T-helper 22 cell (primary cell): Measurements from ENCODE around the gene WHAMM.
"Not testable (repeated sequence)": the region's sequence is repeated elsewhere in the genome, so short reads cannot be mapped to it uniquely, and the experiment has no call there.

ENCODE experiments used
- DNase-seq: peaks from one replicate; pipeline ENCODE4 v3.0.0-alpha.2; 2020; ENCODE audit warnings: low read depth

WHAMM gene, protein sequence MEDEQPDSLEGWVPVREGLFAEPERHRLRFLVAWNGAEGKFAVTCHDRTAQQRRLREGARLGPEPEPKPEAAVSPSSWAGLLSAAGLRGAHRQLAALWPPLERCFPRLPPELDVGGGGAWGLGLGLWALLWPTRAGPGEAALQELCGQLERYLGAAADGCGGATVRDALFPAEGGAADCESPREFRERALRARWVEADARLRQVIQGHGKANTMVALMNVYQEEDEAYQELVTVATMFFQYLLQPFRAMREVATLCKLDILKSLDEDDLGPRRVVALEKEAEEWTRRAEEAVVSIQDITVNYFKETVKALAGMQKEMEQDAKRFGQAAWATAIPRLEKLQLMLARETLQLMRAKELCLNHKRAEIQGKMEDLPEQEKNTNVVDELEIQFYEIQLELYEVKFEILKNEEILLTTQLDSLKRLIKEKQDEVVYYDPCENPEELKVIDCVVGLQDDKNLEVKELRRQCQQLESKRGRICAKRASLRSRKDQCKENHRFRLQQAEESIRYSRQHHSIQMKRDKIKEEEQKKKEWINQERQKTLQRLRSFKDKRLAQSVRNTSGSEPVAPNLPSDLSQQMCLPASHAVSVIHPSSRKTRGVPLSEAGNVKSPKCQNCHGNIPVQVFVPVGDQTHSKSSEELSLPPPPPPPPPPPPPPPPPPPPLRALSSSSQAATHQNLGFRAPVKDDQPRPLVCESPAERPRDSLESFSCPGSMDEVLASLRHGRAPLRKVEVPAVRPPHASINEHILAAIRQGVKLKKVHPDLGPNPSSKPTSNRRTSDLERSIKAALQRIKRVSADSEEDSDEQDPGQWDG

DNA sequence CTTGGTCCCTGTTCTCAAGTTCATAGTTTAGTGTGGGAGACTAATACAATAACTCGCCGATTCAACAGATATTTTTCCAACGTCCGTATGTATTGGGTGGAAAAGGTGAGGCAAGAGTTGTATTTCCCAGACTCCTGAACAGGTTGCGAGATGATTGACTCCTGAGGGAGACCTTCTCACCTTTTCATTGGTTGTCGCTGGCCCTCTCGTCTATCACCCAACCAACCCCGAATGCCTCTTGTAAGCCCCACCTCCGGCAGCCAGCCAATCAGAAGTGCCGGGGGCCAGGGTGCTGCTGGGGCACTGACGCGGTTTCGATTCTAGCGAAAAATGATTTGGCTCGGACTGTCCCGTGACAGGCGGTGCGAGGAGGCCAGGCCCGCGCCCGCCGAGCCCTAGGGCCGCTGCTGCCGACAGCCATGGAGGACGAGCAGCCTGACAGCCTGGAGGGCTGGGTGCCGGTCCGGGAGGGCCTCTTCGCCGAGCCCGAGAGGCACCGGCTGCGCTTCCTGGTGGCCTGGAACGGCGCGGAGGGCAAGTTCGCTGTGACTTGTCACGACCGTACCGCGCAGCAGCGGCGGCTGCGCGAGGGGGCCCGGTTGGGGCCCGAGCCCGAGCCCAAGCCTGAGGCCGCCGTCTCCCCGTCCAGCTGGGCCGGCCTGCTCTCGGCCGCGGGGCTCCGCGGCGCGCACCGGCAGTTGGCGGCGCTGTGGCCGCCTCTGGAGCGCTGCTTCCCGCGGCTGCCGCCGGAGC is at the start of gene WHAMM:
Gene WHAMM (plus strand): TSS at position 321 of the 753 bp plus-strand sequence. CDS start 99 bp downstream, at position 420.
- DNase-seq: peak; percentile 93

GRCh38 chr15:82763361-82764116 is 45.9 kb upstream of the WHAMM start:
- DNase-seq: no peak

DNA sequence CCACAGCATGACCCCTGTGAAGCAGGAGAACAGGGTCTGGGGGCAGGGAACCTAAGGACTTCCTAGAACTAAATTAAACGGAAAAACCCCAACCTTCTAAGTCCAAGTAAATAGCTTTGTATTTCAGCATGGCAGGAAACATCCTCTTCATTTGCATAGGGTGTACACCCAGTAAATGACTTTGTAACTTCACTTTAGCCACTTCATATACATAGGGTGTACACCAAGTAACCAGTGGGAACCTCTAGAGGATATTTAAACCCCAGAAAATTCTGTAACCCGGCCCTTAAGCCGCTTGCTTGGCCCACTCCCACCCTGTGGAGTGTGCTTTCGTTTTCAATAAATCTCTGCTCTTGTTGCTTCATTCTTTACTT is 45.3 kb upstream of the WHAMM start:
- no peak for DNase-seq

- no peak for DNase-seq
These were observed 44.7 kb upstream of the WHAMM start for GRCh38 chr15:82764740-82765139.

GRCh38 chr15:82766201-82766600 is 43.2 kb upstream of the WHAMM start:
- not testable (repeated sequence) for DNase-seq

GRCh38 chr15:82767163-82767829 is 42.1 kb upstream of the WHAMM start:
- no peak for DNase-seq

DNA sequence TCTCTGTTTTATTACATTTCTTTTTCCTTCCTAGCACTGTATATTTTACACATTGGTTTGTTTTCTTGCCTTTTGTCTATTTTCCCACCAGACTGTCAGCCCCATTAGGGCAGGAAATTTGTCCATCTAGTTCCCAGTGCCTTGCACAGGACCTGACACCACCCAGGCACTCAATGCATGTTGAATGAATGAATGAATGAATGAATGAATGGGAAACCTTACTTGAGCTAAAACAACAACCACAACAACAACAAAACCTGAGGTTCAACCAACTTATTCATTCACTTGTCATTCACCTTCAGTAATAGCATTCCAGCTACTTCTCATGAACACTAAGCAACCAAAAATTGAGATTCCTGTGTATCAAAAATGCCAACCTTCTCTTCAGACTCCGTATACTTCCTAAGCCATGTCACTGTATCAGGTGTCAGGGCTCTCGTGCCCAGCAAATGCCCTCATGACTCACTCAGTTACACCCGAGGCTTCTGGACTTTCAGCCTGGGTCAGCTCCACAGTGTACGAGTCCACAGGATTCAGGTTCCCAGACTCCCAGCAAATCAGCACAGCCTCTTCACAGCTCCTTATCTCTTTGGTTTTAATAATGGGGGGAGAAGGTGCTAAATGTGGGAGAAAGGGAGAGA is 40.9 kb upstream of the WHAMM start:
- no peak for DNase-seq

DNA sequence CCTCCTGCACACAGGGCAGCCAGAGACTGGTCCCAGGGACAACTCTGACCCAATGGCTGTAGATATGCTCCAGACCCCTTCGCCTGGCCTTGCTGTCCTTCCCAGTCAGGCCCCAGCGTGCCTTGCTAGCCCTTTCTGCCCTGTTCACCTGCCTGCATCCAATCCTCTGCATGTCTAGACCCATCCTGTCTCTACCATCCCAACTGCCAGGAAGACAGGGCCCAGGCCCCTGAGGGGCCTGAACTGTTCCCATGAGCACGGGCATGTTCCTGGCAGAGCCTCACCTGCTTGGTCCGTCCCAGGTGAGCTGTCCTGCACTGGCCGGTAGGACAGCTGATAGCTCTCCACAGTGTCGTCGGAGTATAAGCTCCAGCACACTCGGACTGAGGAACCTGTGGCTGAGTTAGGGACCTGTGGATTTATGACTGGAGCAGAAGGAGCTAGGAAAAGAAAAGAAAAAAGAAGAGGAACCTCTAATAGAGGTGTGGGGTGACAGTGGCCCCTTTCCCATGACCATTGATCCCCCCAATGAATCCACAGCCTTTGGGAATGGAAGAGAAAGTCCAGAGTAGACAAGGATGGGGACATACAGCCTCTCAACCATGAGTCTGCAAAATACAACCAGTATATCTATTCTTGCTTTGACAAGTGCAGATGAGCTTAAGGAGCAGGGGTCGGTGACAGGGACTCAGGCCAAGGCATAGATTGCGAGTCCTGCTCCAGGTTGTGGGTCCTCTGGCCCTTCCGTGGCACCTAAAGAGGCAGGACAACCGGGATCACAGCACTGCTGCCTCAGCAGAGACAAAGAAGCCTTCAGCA is 37.4 kb upstream of the WHAMM start:
- no peak for DNase-seq

DNA sequence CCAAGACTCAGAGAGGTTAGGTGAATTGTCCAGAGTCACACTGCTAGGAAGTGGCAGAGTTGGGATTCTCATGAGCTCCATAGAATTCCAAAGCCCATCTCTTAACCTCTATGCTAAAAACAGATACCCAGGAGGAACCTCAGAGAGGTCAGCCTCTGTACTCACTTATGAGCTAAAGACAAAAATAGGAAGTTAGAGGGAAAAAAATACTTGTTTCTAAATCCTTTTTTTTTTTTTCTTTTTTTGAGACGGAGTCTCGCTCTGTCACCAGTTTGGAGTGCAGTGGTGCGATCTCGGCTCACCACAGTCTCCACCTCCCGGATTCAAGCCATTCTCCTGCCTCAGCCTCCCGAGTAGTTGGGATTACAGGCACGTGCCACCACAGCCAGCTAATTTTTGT is 34.9 kb upstream of the WHAMM start:
- DNase-seq: no peak

- DNase-seq: no peak
These were observed 30.7 kb upstream of the WHAMM start for GRCh38 chr15:82778755-82779154.

- no peak for DNase-seq
These were observed 28.1 kb upstream of the WHAMM start for GRCh38 chr15:82781349-82781748.

GRCh38 chr15:82788496-82788895 is 20.9 kb upstream of the WHAMM start:
- no peak for DNase-seq

DNA sequence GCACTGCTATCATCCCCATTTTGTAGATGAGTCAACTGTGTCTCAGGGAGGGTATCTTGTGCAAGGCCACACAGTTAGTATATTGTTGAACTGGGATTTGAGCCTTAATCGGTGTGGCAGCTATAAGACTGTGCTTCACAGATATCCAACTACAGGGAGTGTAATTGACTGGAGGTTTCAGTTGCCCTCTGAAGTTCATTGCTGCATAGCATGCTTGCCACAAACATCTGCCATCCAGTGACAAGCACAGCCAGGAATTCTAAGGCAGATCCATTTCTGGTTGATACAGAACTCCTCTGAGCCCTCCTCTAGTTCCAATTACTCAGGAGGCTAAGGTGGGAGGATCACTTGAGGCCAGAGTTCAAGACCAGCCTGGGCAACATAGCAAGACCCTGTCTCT is 19.9 kb upstream of the WHAMM start:
- no peak for DNase-seq

DNA sequence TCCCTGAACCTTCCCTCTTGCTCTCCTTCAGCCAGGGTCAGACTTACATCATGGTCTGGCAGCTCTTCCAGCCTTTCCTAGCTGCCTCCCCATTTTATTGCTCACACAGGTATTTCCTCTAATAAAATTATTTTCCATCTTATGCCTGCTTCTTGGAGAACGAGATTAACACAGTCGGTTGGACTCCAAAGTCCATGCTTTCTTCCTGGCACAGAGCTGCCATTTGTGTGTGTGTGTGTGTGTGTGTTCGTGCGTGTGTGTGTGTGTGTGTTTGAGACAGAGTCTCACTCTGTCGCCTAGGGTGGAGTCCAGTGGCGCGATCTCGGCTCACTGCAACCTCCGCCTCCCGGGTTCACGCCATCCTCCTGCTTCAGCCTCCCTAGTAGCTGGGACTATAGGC is 19.1 kb upstream of the WHAMM start:
- no peak for DNase-seq

GRCh38 chr15:82792068-82792467 is 17.4 kb upstream of the WHAMM start:
- DNase-seq: no peak

GRCh38 chr15:82793737-82794136 is 15.7 kb upstream of the WHAMM start:
- DNase-seq: no peak

- DNase-seq: no peak
These were observed 11.3 kb upstream of the WHAMM start for GRCh38 chr15:82798104-82798503.

DNA sequence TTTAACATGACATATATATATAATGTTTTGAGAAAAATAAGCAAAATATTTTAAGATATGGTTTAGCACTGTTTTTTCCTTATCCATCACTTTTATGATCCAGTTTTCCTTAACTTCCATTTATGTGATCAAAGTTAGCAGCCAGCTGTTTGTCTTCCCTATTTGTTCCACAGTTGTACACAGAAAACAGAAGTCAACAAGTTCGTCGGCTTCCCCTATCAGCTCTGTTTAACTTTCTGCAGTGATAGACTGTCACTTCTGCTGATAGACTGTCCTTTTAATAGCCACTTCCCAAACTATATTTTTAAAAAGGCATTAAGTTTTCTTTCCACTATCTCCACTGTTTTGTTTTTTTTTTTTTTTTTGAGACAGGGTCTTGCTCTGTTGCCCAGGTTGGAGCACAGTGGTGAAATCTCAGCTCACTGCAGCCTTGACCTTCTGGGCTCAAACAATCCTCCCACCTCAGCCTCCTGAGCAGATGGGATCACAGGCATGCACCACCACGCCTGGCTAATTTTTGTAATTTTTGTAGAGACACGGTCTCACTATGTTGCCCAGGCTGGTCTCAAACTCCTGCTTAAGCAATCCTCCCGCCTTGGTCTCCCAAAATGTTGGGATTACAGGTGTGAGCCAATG is 10.8 kb upstream of the WHAMM start:
- DNase-seq: no peak

GRCh38 chr15:82799183-82799841 is 10.1 kb upstream of the WHAMM start:
- DNase-seq: no peak
